Measurements from ENCODE around the gene CEP162.

The CEP162 gene

DNA sequence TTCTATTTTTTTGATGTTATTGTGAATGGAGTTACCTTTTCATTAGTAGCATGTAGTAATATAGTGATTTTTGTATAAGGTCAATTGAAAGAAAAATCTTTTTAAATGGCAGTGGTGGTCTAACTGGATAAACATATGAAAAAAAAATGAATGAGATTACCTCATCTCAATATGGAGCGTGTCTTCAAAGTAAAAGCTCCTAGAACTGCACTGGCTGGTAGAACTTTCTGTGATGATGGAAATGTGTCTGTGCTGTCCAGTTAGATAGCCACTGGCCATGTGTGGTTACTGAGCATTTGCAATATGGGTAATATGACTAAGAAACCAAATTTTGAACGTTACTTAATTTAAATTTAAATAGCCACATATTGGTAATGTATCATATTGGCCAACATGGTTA, 149.8 kb downstream of the CEP162 start (continued):
- TF ChIP-seq, protein P1, sequence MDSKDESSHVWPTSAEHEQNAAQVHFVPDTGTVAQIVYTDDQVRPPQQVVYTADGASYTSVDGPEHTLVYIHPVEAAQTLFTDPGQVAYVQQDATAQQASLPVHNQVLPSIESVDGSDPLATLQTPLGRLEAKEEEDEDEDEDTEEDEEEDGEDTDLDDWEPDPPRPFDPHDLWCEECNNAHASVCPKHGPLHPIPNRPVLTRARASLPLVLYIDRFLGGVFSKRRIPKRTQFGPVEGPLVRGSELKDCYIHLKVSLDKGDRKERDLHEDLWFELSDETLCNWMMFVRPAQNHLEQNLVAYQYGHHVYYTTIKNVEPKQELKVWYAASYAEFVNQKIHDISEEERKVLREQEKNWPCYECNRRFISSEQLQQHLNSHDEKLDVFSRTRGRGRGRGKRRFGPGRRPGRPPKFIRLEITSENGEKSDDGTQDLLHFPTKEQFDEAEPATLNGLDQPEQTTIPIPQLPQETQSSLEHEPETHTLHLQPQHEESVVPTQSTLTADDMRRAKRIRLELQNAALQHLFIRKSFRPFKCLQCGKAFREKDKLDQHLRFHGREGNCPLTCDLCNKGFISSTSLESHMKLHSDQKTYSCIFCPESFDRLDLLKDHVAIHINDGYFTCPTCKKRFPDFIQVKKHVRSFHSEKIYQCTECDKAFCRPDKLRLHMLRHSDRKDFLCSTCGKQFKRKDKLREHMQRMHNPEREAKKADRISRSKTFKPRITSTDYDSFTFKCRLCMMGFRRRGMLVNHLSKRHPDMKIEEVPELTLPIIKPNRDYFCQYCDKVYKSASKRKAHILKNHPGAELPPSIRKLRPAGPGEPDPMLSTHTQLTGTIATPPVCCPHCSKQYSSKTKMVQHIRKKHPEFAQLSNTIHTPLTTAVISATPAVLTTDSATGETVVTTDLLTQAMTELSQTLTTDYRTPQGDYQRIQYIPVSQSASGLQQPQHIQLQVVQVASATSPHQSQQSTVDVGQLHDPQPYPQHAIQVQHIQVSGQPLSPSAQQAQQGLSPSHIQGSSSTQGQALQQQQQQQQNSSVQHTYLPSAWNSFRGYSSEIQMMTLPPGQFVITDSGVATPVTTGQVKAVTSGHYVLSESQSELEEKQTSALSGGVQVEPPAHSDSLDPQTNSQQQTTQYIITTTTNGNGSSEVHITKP (tag by site-specific recombination; IDR thresholded peaks at IDR 0.05), result no peak
- TF ChIP-seq, protein P2, sequence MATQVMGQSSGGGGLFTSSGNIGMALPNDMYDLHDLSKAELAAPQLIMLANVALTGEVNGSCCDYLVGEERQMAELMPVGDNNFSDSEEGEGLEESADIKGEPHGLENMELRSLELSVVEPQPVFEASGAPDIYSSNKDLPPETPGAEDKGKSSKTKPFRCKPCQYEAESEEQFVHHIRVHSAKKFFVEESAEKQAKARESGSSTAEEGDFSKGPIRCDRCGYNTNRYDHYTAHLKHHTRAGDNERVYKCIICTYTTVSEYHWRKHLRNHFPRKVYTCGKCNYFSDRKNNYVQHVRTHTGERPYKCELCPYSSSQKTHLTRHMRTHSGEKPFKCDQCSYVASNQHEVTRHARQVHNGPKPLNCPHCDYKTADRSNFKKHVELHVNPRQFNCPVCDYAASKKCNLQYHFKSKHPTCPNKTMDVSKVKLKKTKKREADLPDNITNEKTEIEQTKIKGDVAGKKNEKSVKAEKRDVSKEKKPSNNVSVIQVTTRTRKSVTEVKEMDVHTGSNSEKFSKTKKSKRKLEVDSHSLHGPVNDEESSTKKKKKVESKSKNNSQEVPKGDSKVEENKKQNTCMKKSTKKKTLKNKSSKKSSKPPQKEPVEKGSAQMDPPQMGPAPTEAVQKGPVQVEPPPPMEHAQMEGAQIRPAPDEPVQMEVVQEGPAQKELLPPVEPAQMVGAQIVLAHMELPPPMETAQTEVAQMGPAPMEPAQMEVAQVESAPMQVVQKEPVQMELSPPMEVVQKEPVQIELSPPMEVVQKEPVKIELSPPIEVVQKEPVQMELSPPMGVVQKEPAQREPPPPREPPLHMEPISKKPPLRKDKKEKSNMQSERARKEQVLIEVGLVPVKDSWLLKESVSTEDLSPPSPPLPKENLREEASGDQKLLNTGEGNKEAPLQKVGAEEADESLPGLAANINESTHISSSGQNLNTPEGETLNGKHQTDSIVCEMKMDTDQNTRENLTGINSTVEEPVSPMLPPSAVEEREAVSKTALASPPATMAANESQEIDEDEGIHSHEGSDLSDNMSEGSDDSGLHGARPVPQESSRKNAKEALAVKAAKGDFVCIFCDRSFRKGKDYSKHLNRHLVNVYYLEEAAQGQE (tag by site-specific recombination; IDR thresholded peaks at IDR 0.05), result no peak
- no peak for TF ChIP-seq ZNF529 (tag by site-specific recombination; IDR thresholded peaks at IDR 0.05; ENCODE audit: insufficient replicate concordance)

- H3K4me3 ChIP-seq (ENCODE audit: low read depth, low read length), result no peak overlapping the region
- TF ChIP-seq, protein P3, sequence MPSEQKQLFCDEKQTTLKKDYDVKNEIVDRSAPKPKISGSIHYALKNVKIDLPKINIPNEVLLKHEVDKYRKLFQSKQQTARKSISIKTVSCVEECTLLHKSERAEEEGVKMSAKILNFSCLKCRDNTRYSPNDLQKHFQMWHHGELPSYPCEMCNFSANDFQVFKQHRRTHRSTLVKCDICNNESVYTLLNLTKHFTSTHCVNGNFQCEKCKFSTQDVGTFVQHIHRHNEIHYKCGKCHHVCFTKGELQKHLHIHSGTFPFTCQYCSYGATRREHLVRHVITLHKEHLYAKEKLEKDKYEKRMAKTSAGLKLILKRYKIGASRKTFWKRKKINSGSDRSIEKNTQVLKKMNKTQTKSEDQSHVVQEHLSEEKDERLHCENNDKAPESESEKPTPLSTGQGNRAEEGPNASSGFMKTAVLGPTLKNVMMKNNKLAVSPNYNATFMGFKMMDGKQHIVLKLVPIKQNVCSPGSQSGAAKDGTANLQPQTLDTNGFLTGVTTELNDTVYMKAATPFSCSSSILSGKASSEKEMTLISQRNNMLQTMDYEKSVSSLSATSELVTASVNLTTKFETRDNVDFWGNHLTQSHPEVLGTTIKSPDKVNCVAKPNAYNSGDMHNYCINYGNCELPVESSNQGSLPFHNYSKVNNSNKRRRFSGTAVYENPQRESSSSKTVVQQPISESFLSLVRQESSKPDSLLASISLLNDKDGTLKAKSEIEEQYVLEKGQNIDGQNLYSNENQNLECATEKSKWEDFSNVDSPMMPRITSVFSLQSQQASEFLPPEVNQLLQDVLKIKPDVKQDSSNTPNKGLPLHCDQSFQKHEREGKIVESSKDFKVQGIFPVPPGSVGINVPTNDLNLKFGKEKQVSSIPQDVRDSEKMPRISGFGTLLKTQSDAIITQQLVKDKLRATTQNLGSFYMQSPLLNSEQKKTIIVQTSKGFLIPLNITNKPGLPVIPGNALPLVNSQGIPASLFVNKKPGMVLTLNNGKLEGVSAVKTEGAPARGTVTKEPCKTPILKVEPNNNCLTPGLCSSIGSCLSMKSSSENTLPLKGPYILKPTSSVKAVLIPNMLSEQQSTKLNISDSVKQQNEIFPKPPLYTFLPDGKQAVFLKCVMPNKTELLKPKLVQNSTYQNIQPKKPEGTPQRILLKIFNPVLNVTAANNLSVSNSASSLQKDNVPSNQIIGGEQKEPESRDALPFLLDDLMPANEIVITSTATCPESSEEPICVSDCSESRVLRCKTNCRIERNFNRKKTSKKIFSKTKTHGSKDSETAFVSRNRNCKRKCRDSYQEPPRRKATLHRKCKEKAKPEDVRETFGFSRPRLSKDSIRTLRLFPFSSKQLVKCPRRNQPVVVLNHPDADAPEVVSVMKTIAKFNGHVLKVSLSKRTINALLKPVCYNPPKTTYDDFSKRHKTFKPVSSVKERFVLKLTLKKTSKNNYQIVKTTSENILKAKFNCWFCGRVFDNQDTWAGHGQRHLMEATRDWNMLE (tag by site-specific recombination; conservative IDR thresholded peaks at IDR 0.05; ENCODE audit: low read depth), result 0 out of 2 replicates have a peak, but pooled peaks have one; percentile 28
- TF ChIP-seq SETDB1 (IDR thresholded peaks at IDR 0.05; ENCODE audit: insufficient read length, low read length), result peak; percentile 61
- peak; percentile 61; the same call in 1 of the 2 replicates for TF ChIP-seq KLF9 (tag by site-specific recombination; IDR thresholded peaks at IDR 0.05; ENCODE audit: low read depth)
- TF ChIP-seq, protein P4, sequence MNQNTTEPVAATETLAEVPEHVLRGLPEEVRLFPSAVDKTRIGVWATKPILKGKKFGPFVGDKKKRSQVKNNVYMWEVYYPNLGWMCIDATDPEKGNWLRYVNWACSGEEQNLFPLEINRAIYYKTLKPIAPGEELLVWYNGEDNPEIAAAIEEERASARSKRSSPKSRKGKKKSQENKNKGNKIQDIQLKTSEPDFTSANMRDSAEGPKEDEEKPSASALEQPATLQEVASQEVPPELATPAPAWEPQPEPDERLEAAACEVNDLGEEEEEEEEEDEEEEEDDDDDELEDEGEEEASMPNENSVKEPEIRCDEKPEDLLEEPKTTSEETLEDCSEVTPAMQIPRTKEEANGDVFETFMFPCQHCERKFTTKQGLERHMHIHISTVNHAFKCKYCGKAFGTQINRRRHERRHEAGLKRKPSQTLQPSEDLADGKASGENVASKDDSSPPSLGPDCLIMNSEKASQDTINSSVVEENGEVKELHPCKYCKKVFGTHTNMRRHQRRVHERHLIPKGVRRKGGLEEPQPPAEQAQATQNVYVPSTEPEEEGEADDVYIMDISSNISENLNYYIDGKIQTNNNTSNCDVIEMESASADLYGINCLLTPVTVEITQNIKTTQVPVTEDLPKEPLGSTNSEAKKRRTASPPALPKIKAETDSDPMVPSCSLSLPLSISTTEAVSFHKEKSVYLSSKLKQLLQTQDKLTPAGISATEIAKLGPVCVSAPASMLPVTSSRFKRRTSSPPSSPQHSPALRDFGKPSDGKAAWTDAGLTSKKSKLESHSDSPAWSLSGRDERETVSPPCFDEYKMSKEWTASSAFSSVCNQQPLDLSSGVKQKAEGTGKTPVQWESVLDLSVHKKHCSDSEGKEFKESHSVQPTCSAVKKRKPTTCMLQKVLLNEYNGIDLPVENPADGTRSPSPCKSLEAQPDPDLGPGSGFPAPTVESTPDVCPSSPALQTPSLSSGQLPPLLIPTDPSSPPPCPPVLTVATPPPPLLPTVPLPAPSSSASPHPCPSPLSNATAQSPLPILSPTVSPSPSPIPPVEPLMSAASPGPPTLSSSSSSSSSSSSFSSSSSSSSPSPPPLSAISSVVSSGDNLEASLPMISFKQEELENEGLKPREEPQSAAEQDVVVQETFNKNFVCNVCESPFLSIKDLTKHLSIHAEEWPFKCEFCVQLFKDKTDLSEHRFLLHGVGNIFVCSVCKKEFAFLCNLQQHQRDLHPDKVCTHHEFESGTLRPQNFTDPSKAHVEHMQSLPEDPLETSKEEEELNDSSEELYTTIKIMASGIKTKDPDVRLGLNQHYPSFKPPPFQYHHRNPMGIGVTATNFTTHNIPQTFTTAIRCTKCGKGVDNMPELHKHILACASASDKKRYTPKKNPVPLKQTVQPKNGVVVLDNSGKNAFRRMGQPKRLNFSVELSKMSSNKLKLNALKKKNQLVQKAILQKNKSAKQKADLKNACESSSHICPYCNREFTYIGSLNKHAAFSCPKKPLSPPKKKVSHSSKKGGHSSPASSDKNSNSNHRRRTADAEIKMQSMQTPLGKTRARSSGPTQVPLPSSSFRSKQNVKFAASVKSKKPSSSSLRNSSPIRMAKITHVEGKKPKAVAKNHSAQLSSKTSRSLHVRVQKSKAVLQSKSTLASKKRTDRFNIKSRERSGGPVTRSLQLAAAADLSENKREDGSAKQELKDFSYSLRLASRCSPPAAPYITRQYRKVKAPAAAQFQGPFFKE (tag by site-specific recombination; IDR thresholded peaks at IDR 0.05; ENCODE audit: borderline replicate concordance), result no peak
- CTCF ChIA-PET, result interaction anchor here (0.5 to 0.7 kb wide), 2 partner anchors 14 to 258 kb away, joined by 3 read pairs; no protein-coding TSS in a partner anchor
- H3K27ac ChIP-seq (ENCODE audit: extremely low read depth, low read depth, low read length), result no peak overlapping the region
- no peaks in the 10 kb centered on the region for H3K4me1 ChIP-seq (ENCODE audit: control insufficient read depth, insufficient read depth, low read length)
- no peaks in the 10 kb centered on the region for H3K36me3 ChIP-seq (ENCODE audit: control insufficient read depth in 2 of 2, insufficient read depth in 1 of 2, low read length in 2 of 2)
- H3K9me3 ChIP-seq (ENCODE audit: control insufficient read depth, insufficient read depth, low read depth, low read length), result no peaks in the 10 kb centered on the region
- POLR2A ChIA-PET, result interaction anchor here (0.6 kb wide), 1 partner anchor 698 kb away, joined by 6 read pairs; no protein-coding TSS in a partner anchor
These were observed 152.3 kb downstream of the CEP162 start for GRCh38 chr6:84074988-84075781.

Data from HEK293 (cell line).